ENCODE data around the gene CLASRP.

The CLASRP gene

GRCh38 chr19:45092747-45093678 lies 54.2 kb downstream of the CLASRP start, which contains the start of gene PPP1R37:
Gene PPP1R37 (plus strand): TSS chr19:45093179. CDS start chr19:45093326, 147 bp downstream.
- H3K4me3 ChIP-seq (ENCODE audit: low read length): peak within 1 kb of the TSS; percentile 94
- H3K27me3 ChIP-seq (ENCODE audit: insufficient read depth, low read length): no peaks in the 10 kb centered on the region
- H3K27ac ChIP-seq (ENCODE audit: low read depth, low read length): peak within 1 kb of the TSS; percentile 97
- peak within 1 kb of the TSS; percentile 98 for H3K9ac ChIP-seq (ENCODE audit: low read depth, low read length)
- H3K9me3 ChIP-seq (ENCODE audit: insufficient read depth, low read depth, low read length): no peaks in the 10 kb centered on the region
- under 1% methylated on average over 103 of the region's 103 CpGs for WGBS
- peaks cover 13% of the 10 kb centered on the region for H3K4me1 ChIP-seq (ENCODE audit: insufficient read depth, low read length)
- peaks cover 25% of the 10 kb centered on the region for H3K36me3 ChIP-seq (ENCODE audit: insufficient read depth, low read length)

GRCh38 chr19:45094137-45094536 lies 55.3 kb downstream of the CLASRP start:
- peaks cover 15% of the 10 kb centered on the region for H3K36me3 ChIP-seq (ENCODE audit: insufficient read depth, low read length)
- no peaks in the 10 kb centered on the region for H3K9me3 ChIP-seq (ENCODE audit: insufficient read depth, low read depth, low read length)
- no peak overlapping the region for H3K27ac ChIP-seq (ENCODE audit: low read depth, low read length)
- H3K4me3 ChIP-seq (ENCODE audit: low read length): peak overlapping the region; percentile 94
- 0 out of 2 replicates have a peak overlapping the region, but pooled peaks have one; percentile 98 for H3K9ac ChIP-seq (ENCODE audit: low read depth, low read length)
- peaks cover 23% of the 10 kb centered on the region for H3K4me1 ChIP-seq (ENCODE audit: insufficient read depth, low read length)
- 87% methylated on average over 9 of the region's 9 CpGs for WGBS
- H3K27me3 ChIP-seq (ENCODE audit: insufficient read depth, low read length): no peaks in the 10 kb centered on the region

- Histone ChIP-seq H3K36me3 (ENCODE audit: insufficient read depth, low read length) (peaks cover 12% of the 10 kb centered on the region), H3K4me3 (ENCODE audit: low read length) (0 out of 2 replicates have a peak overlapping the region, but pooled peaks have one; percentile 7), H3K27me3 (ENCODE audit: insufficient read depth, low read length) (no peaks in the 10 kb centered on the region), H3K9me3 (ENCODE audit: insufficient read depth, low read depth, low read length) (no peaks in the 10 kb centered on the region), H3K9ac (ENCODE audit: low read depth, low read length) (no peak overlapping the region), H3K27ac (ENCODE audit: low read depth, low read length) (no peak overlapping the region), H3K4me1 (ENCODE audit: insufficient read depth, low read length) (peaks cover 28% of the 10 kb centered on the region)
- 92% methylated on average over 5 of the region's 5 CpGs for WGBS
Measured at GRCh38 chr19:45094707-45095106, 55.9 kb downstream of the CLASRP start.

GRCh38 chr19:45095496-45096413 lies 56.9 kb downstream of the CLASRP start:
- Histone ChIP-seq H3K4me1 (ENCODE audit: insufficient read depth, low read length) (peaks cover 34% of the 10 kb centered on the region), H3K9me3 (ENCODE audit: insufficient read depth, low read depth, low read length) (no peaks in the 10 kb centered on the region), H3K36me3 (ENCODE audit: insufficient read depth, low read length) (peaks cover 6% of the 10 kb centered on the region), H3K27me3 (ENCODE audit: insufficient read depth, low read length) (no peaks in the 10 kb centered on the region), H3K27ac (ENCODE audit: low read depth, low read length) (no peak overlapping the region), H3K9ac (ENCODE audit: low read depth, low read length) (no peak overlapping the region), H3K4me3 (ENCODE audit: low read length) (no peak overlapping the region)
- 93% methylated on average over 14 of the region's 14 CpGs for WGBS

GRCh38 chr19:45096700-45097099 lies 57.9 kb downstream of the CLASRP start:
- Histone ChIP-seq H3K9me3 (ENCODE audit: insufficient read depth, low read depth, low read length) (no peaks in the 10 kb centered on the region), H3K4me3 (ENCODE audit: low read length) (no peak overlapping the region), H3K36me3 (ENCODE audit: insufficient read depth, low read length) (peaks cover 5% of the 10 kb centered on the region; the same call in 1 of the 2 replicates), H3K9ac (ENCODE audit: low read depth, low read length) (no peak overlapping the region), H3K4me1 (ENCODE audit: insufficient read depth, low read length) (peaks cover 32% of the 10 kb centered on the region), H3K27me3 (ENCODE audit: insufficient read depth, low read length) (no peaks in the 10 kb centered on the region), H3K27ac (ENCODE audit: low read depth, low read length) (no peak overlapping the region)
- WGBS: 90% methylated on average over 7 of the region's 7 CpGs

- Histone ChIP-seq H3K27me3 (ENCODE audit: insufficient read depth, low read length) (no peaks in the 10 kb centered on the region), H3K27ac (ENCODE audit: low read depth, low read length) (no peak overlapping the region), H3K9me3 (ENCODE audit: insufficient read depth, low read depth, low read length) (no peaks in the 10 kb centered on the region), H3K36me3 (ENCODE audit: insufficient read depth, low read length) (peaks cover 5% of the 10 kb centered on the region; the same call in 1 of the 2 replicates), H3K4me1 (ENCODE audit: insufficient read depth, low read length) (peaks cover 34% of the 10 kb centered on the region), H3K9ac (ENCODE audit: low read depth, low read length) (no peak overlapping the region), H3K4me3 (ENCODE audit: low read length) (no peak overlapping the region)
- 72% methylated on average over 7 of the region's 7 CpGs for WGBS
Measured at GRCh38 chr19:45097450-45097775, 58.6 kb downstream of the CLASRP start.

GRCh38 chr19:45097776-45098520 lies 59.1 kb downstream of the CLASRP start:
- H3K4me1 ChIP-seq (ENCODE audit: insufficient read depth, low read length): peaks cover 39% of the 10 kb centered on the region
- H3K9me3 ChIP-seq (ENCODE audit: insufficient read depth, low read depth, low read length): no peaks in the 10 kb centered on the region
- H3K9ac ChIP-seq (ENCODE audit: low read depth, low read length): peak overlapping the region; percentile 22
- WGBS: 74% methylated on average over 14 of the region's 16 CpGs
- peaks cover 5% of the 10 kb centered on the region; the same call in 1 of the 2 replicates for H3K36me3 ChIP-seq (ENCODE audit: insufficient read depth, low read length)
- H3K4me3 ChIP-seq (ENCODE audit: low read length): no peak overlapping the region
- no peak overlapping the region for H3K27ac ChIP-seq (ENCODE audit: low read depth, low read length)
- H3K27me3 ChIP-seq (ENCODE audit: insufficient read depth, low read length): no peaks in the 10 kb centered on the region

GRCh38 chr19:45098521-45099466 lies 59.9 kb downstream of the CLASRP start:
- Histone ChIP-seq H3K4me1 (ENCODE audit: insufficient read depth, low read length) (peaks cover 47% of the 10 kb centered on the region), H3K4me3 (ENCODE audit: low read length) (no peak overlapping the region), H3K27ac (ENCODE audit: low read depth, low read length) (no peak overlapping the region; the same call in 1 of the 2 replicates), H3K9me3 (ENCODE audit: insufficient read depth, low read depth, low read length) (no peaks in the 10 kb centered on the region), H3K36me3 (ENCODE audit: insufficient read depth, low read length) (peaks cover 5% of the 10 kb centered on the region; the same call in 1 of the 2 replicates), H3K9ac (ENCODE audit: low read depth, low read length) (no peak overlapping the region; the same call in 1 of the 2 replicates), H3K27me3 (ENCODE audit: insufficient read depth, low read length) (no peaks in the 10 kb centered on the region)
- WGBS: 60% methylated on average over 15 of the region's 15 CpGs

- no peaks in the 10 kb centered on the region for H3K9me3 ChIP-seq (ENCODE audit: insufficient read depth, low read depth, low read length)
- WGBS: 81% methylated on average over 25 of the region's 25 CpGs
- H3K36me3 ChIP-seq (ENCODE audit: insufficient read depth, low read length): peaks cover 5% of the 10 kb centered on the region; the same call in 1 of the 2 replicates
- H3K27me3 ChIP-seq (ENCODE audit: insufficient read depth, low read length): no peaks in the 10 kb centered on the region
- peaks cover 49% of the 10 kb centered on the region for H3K4me1 ChIP-seq (ENCODE audit: insufficient read depth, low read length)
- no peak overlapping the region for H3K4me3 ChIP-seq (ENCODE audit: low read length)
- peak overlapping the region; percentile 47 for H3K9ac ChIP-seq (ENCODE audit: low read depth, low read length)
- peak overlapping the region; percentile 28; the same call in 1 of the 2 replicates for H3K27ac ChIP-seq (ENCODE audit: low read depth, low read length)
Measured at GRCh38 chr19:45099467-45100191, 60.8 kb downstream of the CLASRP start.

Measured in HUES64 (cell line).